ENCODE results near the gene APP.

Gene APP

GRCh38 chr21:26116456-26117011, 54.0 kb downstream of the APP start:
- Histone ChIP-seq H3K9me3 (ENCODE audit: control insufficient read depth, low read length) (no peaks in the 10 kb centered on the region), H3K27ac (no peak overlapping the region), H2AFZ (no peak overlapping the region), H3K79me2 (no peaks in the 10 kb centered on the region), H3K9ac (no peak overlapping the region), H3K27me3 (ENCODE audit: control insufficient read depth, insufficient read depth, low read length) (no peaks in the 10 kb centered on the region), H3K4me3 (ENCODE audit: low read depth, low read length) (no peak overlapping the region), H3K36me3 (ENCODE audit: control insufficient read depth, insufficient read depth, low read length) (no peaks in the 10 kb centered on the region), H3K4me1 (no peaks in the 10 kb centered on the region), H3K4me2 (ENCODE audit: low read length) (no peak overlapping the region)
- no peak for TF ChIP-seq CTCF (IDR thresholded peaks at IDR 0.05)

GRCh38 chr21:26115899-26116298, 54.7 kb downstream of the APP start:
- Histone ChIP-seq H3K27me3 (ENCODE audit: control insufficient read depth, insufficient read depth, low read length) (no peaks in the 10 kb centered on the region), H3K9ac (no peak overlapping the region), H2AFZ (no peak overlapping the region), H3K4me2 (ENCODE audit: low read length) (no peak overlapping the region), H3K27ac (no peak overlapping the region), H3K79me2 (no peaks in the 10 kb centered on the region), H3K4me1 (no peaks in the 10 kb centered on the region), H3K36me3 (ENCODE audit: control insufficient read depth, insufficient read depth, low read length) (no peaks in the 10 kb centered on the region), H3K4me3 (ENCODE audit: low read depth, low read length) (no peak overlapping the region), H3K9me3 (ENCODE audit: control insufficient read depth, low read length) (no peaks in the 10 kb centered on the region)
- no peak for TF ChIP-seq CTCF (IDR thresholded peaks at IDR 0.05)

- no peak overlapping the region for H2AFZ ChIP-seq
- H3K4me2 ChIP-seq (ENCODE audit: low read length) = no peak overlapping the region
- peak overlapping the region; percentile 39 for H3K27ac ChIP-seq
- no peak overlapping the region for H3K4me3 ChIP-seq (ENCODE audit: low read depth, low read length)
- no peak overlapping the region for H3K9ac ChIP-seq
- H3K9me3 ChIP-seq (ENCODE audit: control insufficient read depth, low read length) = no peaks in the 10 kb centered on the region
- H3K36me3 ChIP-seq (ENCODE audit: control insufficient read depth, insufficient read depth, low read length) = no peaks in the 10 kb centered on the region
- no peaks in the 10 kb centered on the region for H3K79me2 ChIP-seq
- H3K4me1 ChIP-seq = no peaks in the 10 kb centered on the region
- no peaks in the 10 kb centered on the region for H3K27me3 ChIP-seq (ENCODE audit: control insufficient read depth, insufficient read depth, low read length)
- TF ChIP-seq CTCF (IDR thresholded peaks at IDR 0.05) = no peak
Measured at GRCh38 chr21:26115305-26115704, 55.3 kb downstream of the APP start.

GRCh38 chr21:26112975-26113374, 57.6 kb downstream of the APP start:
- no peaks in the 10 kb centered on the region for H3K36me3 ChIP-seq (ENCODE audit: control insufficient read depth, insufficient read depth, low read length)
- H3K4me3 ChIP-seq (ENCODE audit: low read depth, low read length) = no peak overlapping the region
- H3K9ac ChIP-seq = no peak overlapping the region
- no peaks in the 10 kb centered on the region for H3K27me3 ChIP-seq (ENCODE audit: control insufficient read depth, insufficient read depth, low read length)
- TF ChIP-seq CTCF (IDR thresholded peaks at IDR 0.05) = no peak
- no peaks in the 10 kb centered on the region for H3K9me3 ChIP-seq (ENCODE audit: control insufficient read depth, low read length)
- H3K27ac ChIP-seq = no peak overlapping the region
- no peaks in the 10 kb centered on the region for H3K79me2 ChIP-seq
- H3K4me1 ChIP-seq = no peaks in the 10 kb centered on the region
- H2AFZ ChIP-seq = no peak overlapping the region
- no peak overlapping the region for H3K4me2 ChIP-seq (ENCODE audit: low read length)

- no peak overlapping the region for H3K4me2 ChIP-seq (ENCODE audit: low read length)
- no peak overlapping the region for H2AFZ ChIP-seq
- no peak overlapping the region for H3K27ac ChIP-seq
- no peaks in the 10 kb centered on the region for H3K36me3 ChIP-seq (ENCODE audit: control insufficient read depth, insufficient read depth, low read length)
- no peaks in the 10 kb centered on the region for H3K27me3 ChIP-seq (ENCODE audit: control insufficient read depth, insufficient read depth, low read length)
- no peaks in the 10 kb centered on the region for H3K79me2 ChIP-seq
- no peak overlapping the region for H3K4me3 ChIP-seq (ENCODE audit: low read depth, low read length)
- no peaks in the 10 kb centered on the region for H3K9me3 ChIP-seq (ENCODE audit: control insufficient read depth, low read length)
- H3K4me1 ChIP-seq = no peaks in the 10 kb centered on the region
- no peak for TF ChIP-seq CTCF (IDR thresholded peaks at IDR 0.05)
- no peak overlapping the region for H3K9ac ChIP-seq
Measured at GRCh38 chr21:26112127-26112742, 58.3 kb downstream of the APP start.

All from parathyroid adenoma (tissue), 2 donors.